NCI-H748 (cell line): ENCODE results near the gene SYNGR3.
"Not testable (repeated sequence)": the region's sequence is repeated elsewhere in the genome, so short reads cannot be mapped to it uniquely, and the experiment has no call there.

Experiments used
- DNase-seq: peaks from one replicate; lab custom pipeline; 2025; ENCODE audit not compliant: unreplicated experiment; lab: John Stamatoyannopoulos, UW

The SYNGR3 gene

DNA sequence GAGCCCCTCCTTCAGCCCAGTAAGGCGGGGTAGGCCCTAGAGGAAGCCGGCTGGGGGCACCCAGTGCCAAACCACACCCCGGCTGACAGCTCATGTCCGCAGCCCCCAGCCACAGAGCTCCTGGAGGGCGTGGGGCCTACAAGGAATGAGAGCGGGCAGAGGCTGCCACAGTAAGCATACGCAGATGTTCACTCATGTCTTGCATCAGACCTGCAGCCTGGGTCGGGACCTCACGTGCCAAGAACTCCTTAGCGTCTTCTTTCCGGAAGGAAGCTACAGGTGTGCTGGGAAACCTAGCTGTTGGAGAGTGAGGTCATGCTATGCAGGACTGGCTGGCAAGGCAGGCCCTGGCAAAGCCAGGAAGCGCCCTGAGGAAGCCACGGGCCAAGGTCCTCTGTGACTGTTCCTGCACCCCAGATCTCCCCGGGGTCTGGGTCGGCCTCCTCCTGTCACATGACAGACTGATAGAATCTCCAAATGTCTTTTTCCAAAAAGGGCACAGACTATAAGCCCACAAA lies 18.3 kb downstream of the SYNGR3 start:
- no peak for DNase-seq

DNA sequence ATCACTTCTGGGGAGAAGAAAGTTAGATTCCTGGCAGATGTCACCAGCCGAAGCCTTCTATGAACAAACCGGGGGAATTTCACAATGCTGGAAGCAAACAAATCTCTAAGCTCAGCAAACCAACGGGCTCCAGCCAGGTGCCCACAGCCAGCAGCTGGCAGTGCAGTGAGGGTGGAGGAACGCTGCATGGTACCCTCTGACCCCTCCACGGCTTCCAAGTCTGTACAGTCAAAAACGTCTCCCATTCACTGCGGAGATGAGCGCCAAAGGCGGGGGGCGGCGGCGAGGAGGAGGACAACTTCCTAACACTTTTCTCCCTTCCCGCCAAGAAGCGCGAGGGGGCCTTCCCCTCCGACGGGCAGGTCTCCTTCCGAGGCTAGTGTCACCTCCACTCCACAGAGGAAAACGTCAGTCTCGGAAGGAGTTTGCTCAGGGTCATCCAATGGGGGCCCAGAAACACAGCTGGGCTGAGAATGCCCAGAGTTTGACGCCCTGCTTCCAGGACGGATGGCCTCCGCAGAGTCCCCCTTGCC lies 18.9 kb downstream of the SYNGR3 start:
- DNase-seq, result peak; percentile 16

DNA sequence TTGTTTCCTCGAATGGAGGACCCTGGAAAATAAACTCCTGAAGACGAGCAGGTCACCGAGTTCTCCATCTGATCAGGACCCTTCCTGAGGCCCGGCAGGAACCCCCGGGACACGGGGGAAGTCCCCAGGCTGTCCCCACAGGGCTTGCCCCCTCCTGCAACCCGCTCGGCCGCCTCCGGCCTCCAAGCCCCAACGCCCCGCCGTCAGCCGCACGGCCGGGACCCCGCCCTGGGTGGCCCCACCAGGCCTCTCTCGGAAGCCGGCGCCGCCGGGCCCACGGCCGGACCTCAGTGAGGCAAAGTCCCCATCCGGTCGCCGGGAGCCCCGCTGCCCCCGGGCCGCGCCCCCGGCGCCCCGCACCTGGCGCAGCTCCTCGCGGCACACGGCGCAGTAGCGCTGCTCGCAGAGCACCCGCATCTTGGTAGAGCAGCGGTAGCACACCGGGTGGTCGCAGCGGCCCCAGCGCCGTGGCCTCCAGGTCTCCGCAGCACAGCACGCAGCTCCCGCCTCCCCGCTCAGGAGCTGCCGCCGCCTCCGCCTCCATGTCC lies 19.5 kb downstream of the SYNGR3 start:
- peak; percentile 46 for DNase-seq

DNA sequence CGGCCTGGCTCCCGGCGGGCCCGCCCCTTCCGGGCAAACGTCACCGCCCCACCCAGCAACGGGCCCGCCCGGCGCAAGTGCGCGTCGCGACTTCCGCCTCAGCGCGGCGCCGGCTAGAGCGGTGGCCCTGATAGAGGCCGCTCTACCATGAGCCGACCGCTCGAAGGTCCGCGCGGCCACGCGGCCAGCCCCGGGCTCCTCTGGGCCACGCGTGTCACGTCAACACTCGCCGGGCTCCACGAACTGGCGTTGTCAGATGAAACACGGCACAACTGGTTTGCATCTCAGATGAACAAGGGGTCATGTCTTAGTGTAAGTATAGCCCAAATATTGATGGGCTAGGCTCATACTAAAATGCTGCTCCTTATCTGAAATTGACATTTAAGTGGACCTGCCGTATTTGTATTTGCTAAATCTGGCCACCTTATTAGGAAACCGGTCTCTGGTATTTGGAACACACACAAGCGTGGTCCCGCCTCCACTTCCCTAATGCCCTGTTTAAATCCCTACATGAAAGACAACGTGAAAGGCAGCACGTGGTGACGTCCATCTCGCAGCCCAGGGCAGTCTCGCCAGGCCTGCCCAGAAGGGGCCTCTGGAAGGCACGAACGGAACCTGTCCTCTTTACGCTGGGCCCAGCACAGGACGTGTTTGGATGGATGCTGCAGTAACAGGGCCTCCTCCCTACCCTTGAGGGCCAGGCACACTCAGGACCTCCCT lies 20.2 kb downstream of the SYNGR3 start, which contains the start of gene ZNF598:
Gene ZNF598 (minus strand): TSS at position 31 of the 720 bp plus-strand sequence.
- DNase-seq, result peak; percentile 87

- not testable (repeated sequence) for DNase-seq
Measured at GRCh38 chr16:2011726-2012125, 22.0 kb downstream of the SYNGR3 start.

DNA sequence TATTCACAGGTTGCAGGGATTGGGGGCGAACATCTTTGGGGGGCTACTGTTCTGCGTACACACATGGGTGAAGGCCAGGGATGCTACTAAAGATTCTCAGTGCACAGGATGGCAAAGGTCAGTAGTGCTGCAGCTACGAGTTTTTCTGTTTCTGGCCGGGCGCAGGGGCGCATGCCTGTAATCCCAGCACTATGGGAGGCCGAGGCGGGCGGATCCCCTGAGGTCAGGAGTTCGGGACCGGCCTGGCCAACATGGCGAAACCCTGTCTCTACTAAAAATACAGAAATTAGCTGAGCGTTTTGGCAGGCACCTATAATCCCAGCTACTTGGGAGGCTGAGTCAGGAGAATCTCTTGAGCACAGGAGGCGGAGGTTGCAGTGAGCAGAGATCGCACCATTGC lies 23.8 kb downstream of the SYNGR3 start:
- no peak for DNase-seq

DNA sequence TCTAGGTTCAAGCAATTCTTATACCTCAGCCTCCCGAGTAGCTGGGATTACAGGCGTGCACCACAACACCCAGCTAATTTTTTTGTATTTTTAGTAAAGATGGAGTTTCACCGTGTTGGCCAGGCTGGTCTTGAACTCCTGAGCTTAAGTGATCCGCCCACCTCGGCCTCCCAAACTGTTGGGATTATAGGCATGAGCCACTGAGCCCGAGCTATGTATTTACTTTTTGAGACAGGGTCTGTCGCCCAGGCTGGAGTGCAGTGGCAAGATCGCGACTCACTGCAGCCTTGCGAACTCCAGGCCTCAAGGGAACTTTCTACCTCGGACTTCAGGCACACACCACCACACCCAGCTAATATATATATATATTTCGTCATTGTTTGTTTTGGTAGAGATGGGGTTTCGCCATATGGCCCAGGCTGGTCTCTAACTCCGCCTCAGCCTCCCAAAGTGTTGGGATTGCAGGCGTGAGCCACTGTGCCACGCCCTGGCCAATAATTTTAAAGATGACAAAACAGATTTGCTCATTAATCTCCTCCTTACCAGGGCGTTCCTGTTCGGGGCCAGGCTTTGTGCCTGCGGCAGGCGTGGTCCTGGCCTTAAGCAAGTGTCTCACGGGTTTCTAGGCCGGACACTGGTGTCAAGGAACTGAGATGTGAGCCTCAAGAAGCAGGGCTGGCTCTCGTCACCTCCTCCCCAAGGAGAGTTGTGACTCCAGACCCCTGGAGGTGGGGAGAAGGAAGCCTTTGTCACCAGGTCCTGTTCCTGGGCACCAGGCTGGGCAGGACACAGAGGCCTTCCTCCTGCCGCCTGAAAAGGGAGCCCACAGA lies 25.6 kb downstream of the SYNGR3 start:
- no peak for DNase-seq

DNA sequence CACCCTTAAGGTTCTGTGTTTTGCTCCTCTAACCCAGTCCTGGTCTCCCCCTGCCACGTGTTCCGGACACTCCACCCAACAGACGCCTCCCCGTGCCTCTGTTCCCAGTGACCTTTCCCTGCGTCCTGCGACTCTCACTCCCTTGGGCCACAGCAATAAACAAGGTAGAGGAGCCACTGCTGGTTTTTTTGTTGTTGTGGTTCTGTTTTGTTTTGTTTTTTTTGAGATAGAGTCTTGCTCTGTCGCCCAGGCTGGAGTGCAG lies 26.1 kb downstream of the SYNGR3 start:
- no peak for DNase-seq

DNA sequence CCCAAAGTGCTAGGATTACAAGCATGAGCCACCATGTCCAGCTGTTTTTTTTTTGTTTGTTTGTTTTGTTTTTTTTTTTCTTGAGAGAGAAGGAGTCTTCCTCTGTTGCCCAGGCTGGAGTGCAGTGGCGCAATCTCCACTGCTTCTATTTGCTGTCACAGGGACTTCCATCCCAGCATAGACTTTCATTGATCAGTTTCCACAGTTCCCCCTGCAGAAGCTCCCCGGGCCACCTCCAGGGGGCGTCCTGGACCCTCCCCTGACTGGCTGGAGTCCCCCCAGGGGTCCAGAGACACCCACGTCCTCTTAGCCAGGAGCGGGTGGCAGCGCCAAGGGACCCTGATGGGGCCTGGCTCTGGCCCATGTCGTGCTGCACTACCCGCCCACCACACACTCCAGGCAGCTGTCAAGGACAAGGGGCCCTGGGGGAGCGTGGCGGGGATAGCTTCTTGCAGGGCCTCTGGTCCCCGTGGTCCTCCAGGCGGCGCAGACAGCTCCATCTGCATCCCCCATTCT lies 26.7 kb downstream of the SYNGR3 start:
- peak; percentile 4 for DNase-seq

DNA sequence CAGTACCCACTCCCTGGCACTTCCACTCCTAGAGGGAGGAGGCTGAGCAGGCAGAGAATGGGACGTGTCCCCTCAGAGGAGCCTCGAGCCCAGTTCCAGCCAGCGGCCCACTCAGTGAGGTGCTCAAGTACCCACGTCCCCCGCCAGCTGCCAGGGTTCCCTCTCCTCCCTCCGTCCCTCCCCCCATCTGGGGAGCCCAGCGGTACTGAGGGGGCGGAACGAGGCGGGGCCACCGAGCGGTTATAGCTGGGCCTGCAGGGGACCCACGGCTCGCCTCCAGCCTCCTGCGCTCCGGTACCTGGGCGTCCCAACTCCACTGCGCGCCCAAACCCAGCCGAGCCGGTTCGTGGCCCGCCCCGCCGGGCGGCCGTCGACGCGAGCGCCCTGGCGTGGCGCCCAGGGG lies 29.7 kb downstream of the SYNGR3 start, which contains the start of gene NPW:
Gene NPW (plus strand): TSS at position 268 of the 403 bp plus-strand sequence.
- DNase-seq, result peak; percentile 28

DNA sequence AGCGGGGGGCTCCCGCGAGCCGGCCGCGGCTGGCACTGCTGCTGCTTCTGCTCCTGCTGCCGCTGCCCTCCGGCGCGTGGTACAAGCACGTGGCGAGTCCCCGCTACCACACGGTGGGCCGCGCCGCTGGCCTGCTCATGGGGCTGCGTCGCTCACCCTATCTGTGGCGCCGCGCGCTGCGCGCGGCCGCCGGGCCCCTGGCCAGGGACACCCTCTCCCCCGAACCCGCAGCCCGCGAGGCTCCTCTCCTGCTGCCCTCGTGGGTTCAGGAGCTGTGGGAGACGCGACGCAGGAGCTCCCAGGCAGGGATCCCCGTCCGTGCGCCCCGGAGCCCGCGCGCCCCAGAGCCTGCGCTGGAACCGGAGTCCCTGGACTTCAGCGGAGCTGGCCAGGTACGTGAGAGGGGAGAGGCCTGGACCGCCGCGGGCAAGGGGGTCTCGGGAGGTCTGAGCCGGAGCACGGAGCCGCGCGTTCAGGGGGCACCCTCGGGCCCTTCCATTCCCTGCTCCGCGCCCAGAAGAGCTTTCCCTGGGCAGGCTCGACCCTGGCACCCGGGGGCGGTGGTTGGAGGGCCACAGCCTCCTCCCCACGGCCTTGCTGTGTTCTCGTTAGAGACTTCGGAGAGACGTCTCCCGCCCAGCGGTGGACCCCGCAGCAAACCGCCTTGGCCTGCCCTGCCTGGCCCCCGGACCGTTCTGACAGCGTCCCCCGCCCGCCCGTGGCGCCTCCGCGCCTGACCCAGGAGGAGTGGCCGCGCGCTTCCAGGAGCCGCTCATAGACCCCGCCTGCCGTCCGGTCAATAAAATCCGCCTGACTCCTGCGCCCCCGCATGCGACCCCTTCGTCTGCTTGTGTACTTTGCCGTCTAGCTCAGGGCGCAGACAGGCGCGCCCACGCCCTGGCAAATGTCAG lies 30.4 kb downstream of the SYNGR3 start:
- DNase-seq, result peak; percentile 26

DNA sequence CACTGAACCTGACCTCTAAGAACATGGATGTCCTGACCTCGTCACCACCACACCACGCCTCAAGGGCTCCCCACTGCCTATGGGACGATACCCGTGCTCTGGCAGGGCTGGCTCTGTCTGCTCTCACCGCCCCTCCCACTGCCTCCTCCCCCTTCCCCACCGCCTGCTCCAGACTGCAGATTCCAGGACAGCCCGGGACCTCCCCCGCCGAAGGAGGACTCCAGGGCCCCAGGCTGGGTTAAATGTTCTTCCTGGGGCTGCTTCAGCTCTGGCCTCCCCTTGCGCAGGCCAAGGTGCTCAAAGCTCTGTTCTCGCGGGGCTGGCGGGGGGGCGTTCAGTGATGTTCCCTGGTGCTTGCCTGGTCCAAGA lies 32.9 kb downstream of the SYNGR3 start:
- no peak for DNase-seq

DNA sequence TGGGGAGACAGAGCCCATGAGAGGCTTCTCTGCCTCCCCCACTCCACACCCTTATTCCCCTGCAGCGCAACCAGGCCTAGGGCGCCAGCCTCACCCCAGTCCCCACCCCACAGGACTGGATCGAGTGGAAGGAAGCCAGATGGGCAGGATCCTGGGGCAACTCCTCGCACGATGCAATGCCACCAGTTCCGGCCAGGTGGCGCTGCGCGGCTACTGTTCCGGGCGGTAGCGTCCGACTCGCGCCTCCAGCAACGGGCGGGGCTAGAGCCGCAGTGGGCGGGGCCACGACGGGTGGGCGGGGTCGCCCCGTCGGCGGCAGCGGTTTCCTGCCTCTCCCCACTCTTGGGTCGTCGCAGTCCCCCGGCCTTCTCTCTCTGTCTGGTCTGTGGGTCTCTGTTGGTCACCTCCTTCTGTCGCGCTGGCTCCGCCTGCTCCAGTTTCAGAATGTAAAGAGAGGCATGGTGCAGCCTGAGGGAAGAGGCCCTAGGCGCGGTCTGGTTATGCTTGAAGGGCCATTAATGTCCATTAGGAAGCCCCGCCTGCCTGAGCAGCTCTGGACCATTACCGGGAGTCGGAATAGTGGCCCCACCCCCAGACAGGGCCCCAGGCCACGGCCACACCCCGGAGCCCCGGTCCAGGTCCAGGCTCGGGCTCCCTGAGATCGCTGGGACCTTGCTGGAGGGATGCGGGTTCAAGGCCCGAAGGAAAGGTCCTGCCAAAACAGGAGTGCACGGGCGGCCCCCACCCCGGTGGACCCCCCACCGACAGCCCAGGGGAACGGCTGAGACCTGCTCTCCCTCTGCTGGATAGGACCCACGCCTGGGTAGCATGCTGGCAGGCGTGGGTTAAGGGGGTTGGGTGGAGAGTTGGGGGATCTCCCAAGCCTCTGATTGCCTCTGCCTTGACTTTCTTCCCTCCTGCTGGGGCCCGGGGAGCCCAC lies 33.6 kb downstream of the SYNGR3 start:
- peak; percentile 81 for DNase-seq

DNA sequence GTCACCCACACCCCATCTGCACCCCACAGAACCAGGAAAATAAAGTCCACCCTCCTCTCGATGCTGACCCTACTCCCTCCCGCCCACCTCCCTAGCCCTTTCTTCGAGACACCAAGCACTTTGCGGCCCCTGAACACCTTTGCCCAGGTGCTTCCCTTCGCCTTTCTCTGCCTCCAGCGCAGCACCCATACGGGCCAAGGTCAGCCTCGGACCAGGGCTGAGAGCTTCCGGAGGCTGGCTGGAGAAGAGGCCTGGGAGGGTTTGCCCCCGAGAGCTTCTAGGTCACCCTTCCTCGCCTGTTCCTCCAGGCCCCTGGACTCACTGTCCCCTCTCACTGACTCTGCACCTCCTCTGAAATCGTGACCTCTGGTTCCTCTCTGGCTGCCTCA lies 34.3 kb downstream of the SYNGR3 start:
- no peak for DNase-seq

GRCh38 chr16:2025251-2025650 lies 35.5 kb downstream of the SYNGR3 start:
- no peak for DNase-seq

GRCh38 chr16:2025878-2026460 lies 36.2 kb downstream of the SYNGR3 start:
- DNase-seq, result no peak

- peak; percentile 42 for DNase-seq
Measured at GRCh38 chr16:2026461-2027023, 36.8 kb downstream of the SYNGR3 start, which contains the start of gene NHERF2. Gene NHERF2, plus strand, starts transcription at chr16:2026902. Its CDS starts 104 bp downstream, at chr16:2027006.
